K562 (cell line): ENCODE data around the gene KRR1. TPM values are rescaled to one million over a fixed set of nuclear protein-coding genes. Genes with fewer than 3 reads are reported as not detected.

ENCODE experiments used
- CCAR2 ChIP-seq: fragments of 200-400 bp; formaldehyde crosslinking; IDR thresholded peaks from 2 replicates; pipeline ENCODE4 v1.6.1; 2017; ENCODE audit warnings: mild to moderate bottlenecking, low read depth, low read length
- GTF2E2 ChIP-seq: fragments of 200-800 bp; sonication (Bioruptor generic); IDR thresholded peaks from 2 replicates; pipeline ENCODE4 v1.6.1; 2016; ENCODE audit warnings: missing genetic modification characterization, missing compliant biosample characterization
- GTF2F1 ChIP-seq: IDR thresholded peaks from 2 replicates; pipeline ENCODE4 v1.6.1; 2011; ENCODE audit warnings: low read depth, low read length, improper control_type of control experiment
- HCFC1 ChIP-seq: IDR thresholded peaks from 2 replicates; pipeline ENCODE4 v1.6.1; 2012; ENCODE audit warnings: low read depth, low read length, improper control_type of control experiment
- LEF1 ChIP-seq: fragments of 450-650 bp; IDR thresholded peaks from 2 replicates; pipeline ENCODE4 v1.6.1; 2016; ENCODE audit warnings: mild to moderate bottlenecking
- MTA3 ChIP-seq: fragments of 450-650 bp; formaldehyde crosslinking; IDR thresholded peaks from 2 replicates; pipeline ENCODE4 v1.6.1; 2017; ENCODE audit warnings: mild to moderate bottlenecking, borderline replicate concordance
- NR2C1 ChIP-seq, 2 experiments: fragments of 450-650 bp; IDR thresholded peaks; 2 replicates each; pipeline ENCODE4 v1.6.1; 2017; ENCODE audit warnings: mild to moderate bottlenecking in 2 of 2, antibody characterized with exemption in 1 of 2, inconsistent platforms in 1 of 2, missing compliant biosample characterization in 1 of 2, missing genetic modification characterization in 1 of 2
- PHF20 ChIP-seq: fragments of 450-650 bp; IDR thresholded peaks from 2 replicates; pipeline ENCODE4 v1.6.1; 2018; ENCODE audit not compliant: partially characterized antibody
- SNIP1 ChIP-seq: fragments of 450-650 bp; IDR thresholded peaks from 2 replicates; pipeline ENCODE4 v1.7.1; 2017; ENCODE audit warnings: low read depth, mild to moderate bottlenecking
- STAG1 ChIP-seq: sonication (generic); formaldehyde crosslinking; IDR thresholded peaks from 2 replicates; pipeline ENCODE4 v1.5.0; 2020; ENCODE audit warnings: missing genetic modification reagents, borderline replicate concordance
- SUPT5H ChIP-seq: fragments of 450-650 bp; IDR thresholded peaks from 2 replicates; pipeline ENCODE4 v1.6.1; 2016
- ZEB2 ChIP-seq: fragments of 450-650 bp; IDR thresholded peaks from 2 replicates; pipeline ENCODE4 v1.6.1; 2016
- ZNF165 ChIP-seq: fragments of 250-450 bp; sonication (Bioruptor Pico); IDR thresholded peaks from 2 replicates; pipeline ENCODE4 v1.4.0; 2020; ENCODE audit warnings: borderline replicate concordance
- ZNF197 ChIP-seq: fragments of 200-800 bp; sonication (Bioruptor generic); IDR thresholded peaks from 2 replicates; pipeline ENCODE4 v1.6.1; 2016; ENCODE audit warnings: low read depth, missing genetic modification characterization, missing compliant biosample characterization
- ZNF354B ChIP-seq: fragments of 250-450 bp; sonication (Bioruptor Pico); IDR thresholded peaks from 2 replicates; pipeline ENCODE4 v1.4.0; 2020
- ZNF561 ChIP-seq: fragments of 450-650 bp; formaldehyde crosslinking; conservative IDR thresholded peaks from 2 replicates; pipeline ENCODE4 v1.4.0; 2020; ENCODE audit warnings: mild to moderate bottlenecking, moderate library complexity
- polyA plus RNA-seq, 8 experiments: library from polyadenylated mRNA; depleted of rRNA in 4 of 8; stranded (reverse) in 5 of 8; unstranded in 3 of 8; fragments of >200 nt; fragmentation: Nextera tagmentation in 2 of 8; fragmentation: Illumina TruSeq in 1 of 8; extraction: Ambion mirVana in 2 of 8; extraction: Trizol in 1 of 8; gene quantifications; 2 replicates each; pipeline versions ENCODE4 v1.2.1 to v1.2.3, GENCODE V29; 2011 to 2014; ENCODE audit warnings: inconsistent platforms in 1 of 8, missing spikeins in 1 of 8
- total RNA-seq, 7 experiments: library from RNA; depleted of rRNA in 6 of 7; stranded (reverse); fragments of >200 nt in 6 of 7; fragmentation: Illumina TruSeq in 2 of 7; extraction: Trizol in 2 of 7; gene quantifications; 2 replicates each; pipeline versions ENCODE4 v1.2.1 to v1.2.3, GENCODE V29; 2011 to 2021; ENCODE audit warnings: low replicate concordance in 1 of 7
- TF ChIP-seq, protein P1 (sequence below): fragments of 450-650 bp; conservative IDR thresholded peaks from 2 replicates; pipeline ENCODE4 v1.6.1; 2016; ENCODE audit warnings: missing genetic modification characterization, low read depth, mild to moderate bottlenecking, missing compliant biosample characterization, moderate library complexity
- TF ChIP-seq, protein P2 (sequence below): IDR thresholded peaks from 2 replicates; pipeline ENCODE4 v1.6.1; 2011; ENCODE audit not compliant: insufficient read length; ENCODE audit errors: extremely low read depth
- TF ChIP-seq, protein P3 (sequence below): fragments of 200-800 bp; sonication (Bioruptor generic); IDR thresholded peaks from 2 replicates; pipeline ENCODE4 v1.6.1; 2017; ENCODE audit warnings: missing genetic modification characterization, missing compliant biosample characterization
- TF ChIP-seq, protein P4 (sequence below): fragments of 200-400 bp; formaldehyde crosslinking; IDR thresholded peaks from 2 replicates; pipeline ENCODE4 v1.6.1; 2017; ENCODE audit warnings: mild to moderate bottlenecking, low read depth, low read length, moderate library complexity
- TF ChIP-seq, protein P5 (sequence below): fragments of 250-450 bp; sonication (Bioruptor Pico); IDR thresholded peaks from 2 replicates; pipeline ENCODE4 v1.5.0; 2020; ENCODE audit warnings: mild to moderate bottlenecking, borderline replicate concordance

The KRR1 gene
- total and polyA plus RNA-seq, 9 of the 15 experiments (the other 6 are each of a cell fraction or from before 2014, with no cell fraction given) = 42.6 to 102 (median 61.0) TPM

DNA sequence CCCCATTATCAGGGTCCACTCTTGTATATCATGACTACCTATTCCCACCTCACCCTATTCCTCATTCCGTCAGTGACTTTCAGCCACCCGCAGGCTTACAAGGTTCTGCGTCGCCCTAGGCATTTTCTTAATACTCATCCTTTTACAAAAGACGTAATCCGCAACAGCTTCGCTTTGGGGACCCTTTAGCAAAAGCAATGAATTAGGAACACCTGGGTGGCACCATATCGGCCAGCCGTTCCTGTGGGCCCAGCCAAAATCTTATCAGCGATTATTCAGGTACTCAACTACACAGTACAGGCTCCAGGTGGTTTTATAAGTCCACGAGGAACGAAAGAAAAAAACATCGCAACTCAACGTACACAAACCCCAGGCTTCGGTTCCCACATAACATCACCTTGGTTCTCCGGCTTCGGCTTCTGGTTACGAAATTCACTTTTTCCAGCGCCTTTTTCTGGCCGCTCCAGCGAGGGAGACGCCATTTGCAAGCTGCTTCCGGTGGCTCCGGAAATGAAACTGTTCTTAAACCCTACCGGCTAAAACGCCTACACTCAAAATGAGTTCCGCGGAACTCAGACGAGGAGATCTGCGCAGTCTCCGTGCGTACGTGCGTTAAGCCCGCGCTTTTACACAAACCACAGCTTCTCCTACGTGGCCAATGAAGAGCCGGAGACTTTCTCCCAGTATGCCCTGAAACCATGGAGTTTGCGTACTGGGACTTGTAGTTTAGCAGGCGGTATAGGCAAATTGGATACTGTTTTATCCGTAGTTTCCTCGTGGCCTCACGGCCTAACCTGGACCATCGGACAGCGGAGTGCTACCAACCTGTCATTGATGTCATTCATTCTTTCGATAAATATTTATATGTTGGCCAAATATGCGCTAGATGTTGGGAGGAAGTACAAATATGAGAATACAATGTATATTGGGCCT lies at the start of gene KRR1 (continued):
- TF ChIP-seq, protein P1, sequence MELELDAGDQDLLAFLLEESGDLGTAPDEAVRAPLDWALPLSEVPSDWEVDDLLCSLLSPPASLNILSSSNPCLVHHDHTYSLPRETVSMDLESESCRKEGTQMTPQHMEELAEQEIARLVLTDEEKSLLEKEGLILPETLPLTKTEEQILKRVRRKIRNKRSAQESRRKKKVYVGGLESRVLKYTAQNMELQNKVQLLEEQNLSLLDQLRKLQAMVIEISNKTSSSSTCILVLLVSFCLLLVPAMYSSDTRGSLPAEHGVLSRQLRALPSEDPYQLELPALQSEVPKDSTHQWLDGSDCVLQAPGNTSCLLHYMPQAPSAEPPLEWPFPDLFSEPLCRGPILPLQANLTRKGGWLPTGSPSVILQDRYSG = peak; percentile 55; the same call in 1 of the 2 replicates
- TF ChIP-seq ZNF165 (CRISPR knock-in tag) (no peak), MTA3 (peak; percentile 91), GTF2F1 (no peak; the same call in 1 of the 2 replicates), PHF20 (peak; percentile 98), ZEB2 (peak; percentile 97), ZNF354B (CRISPR knock-in tag) (no peak), GTF2E2 (peak; percentile 87), NR2C1 (IDR thresholded peaks at IDR 0.05) (peak; percentile 99), NR2C1 (tag; IDR thresholded peaks at IDR 0.05) (peak; percentile 100), STAG1 (CRISPR knock-in tag) (no peak), LEF1 (no peak), SUPT5H (peak; percentile 88), HCFC1 (peak; percentile 88), ZNF561 (CRISPR knock-in tag) (no peak), CCAR2 (no peak), SNIP1 (0 out of 2 replicates have a peak, but pooled peaks have one; percentile 9), ZNF197 (CRISPR knock-in tag) (no peak)
- TF ChIP-seq, protein P2, sequence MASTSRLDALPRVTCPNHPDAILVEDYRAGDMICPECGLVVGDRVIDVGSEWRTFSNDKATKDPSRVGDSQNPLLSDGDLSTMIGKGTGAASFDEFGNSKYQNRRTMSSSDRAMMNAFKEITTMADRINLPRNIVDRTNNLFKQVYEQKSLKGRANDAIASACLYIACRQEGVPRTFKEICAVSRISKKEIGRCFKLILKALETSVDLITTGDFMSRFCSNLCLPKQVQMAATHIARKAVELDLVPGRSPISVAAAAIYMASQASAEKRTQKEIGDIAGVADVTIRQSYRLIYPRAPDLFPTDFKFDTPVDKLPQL = no peak
- TF ChIP-seq, protein P3, sequence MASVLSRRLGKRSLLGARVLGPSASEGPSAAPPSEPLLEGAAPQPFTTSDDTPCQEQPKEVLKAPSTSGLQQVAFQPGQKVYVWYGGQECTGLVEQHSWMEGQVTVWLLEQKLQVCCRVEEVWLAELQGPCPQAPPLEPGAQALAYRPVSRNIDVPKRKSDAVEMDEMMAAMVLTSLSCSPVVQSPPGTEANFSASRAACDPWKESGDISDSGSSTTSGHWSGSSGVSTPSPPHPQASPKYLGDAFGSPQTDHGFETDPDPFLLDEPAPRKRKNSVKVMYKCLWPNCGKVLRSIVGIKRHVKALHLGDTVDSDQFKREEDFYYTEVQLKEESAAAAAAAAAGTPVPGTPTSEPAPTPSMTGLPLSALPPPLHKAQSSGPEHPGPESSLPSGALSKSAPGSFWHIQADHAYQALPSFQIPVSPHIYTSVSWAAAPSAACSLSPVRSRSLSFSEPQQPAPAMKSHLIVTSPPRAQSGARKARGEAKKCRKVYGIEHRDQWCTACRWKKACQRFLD (CRISPR knock-in tag) = no peak
- TF ChIP-seq, protein P4, sequence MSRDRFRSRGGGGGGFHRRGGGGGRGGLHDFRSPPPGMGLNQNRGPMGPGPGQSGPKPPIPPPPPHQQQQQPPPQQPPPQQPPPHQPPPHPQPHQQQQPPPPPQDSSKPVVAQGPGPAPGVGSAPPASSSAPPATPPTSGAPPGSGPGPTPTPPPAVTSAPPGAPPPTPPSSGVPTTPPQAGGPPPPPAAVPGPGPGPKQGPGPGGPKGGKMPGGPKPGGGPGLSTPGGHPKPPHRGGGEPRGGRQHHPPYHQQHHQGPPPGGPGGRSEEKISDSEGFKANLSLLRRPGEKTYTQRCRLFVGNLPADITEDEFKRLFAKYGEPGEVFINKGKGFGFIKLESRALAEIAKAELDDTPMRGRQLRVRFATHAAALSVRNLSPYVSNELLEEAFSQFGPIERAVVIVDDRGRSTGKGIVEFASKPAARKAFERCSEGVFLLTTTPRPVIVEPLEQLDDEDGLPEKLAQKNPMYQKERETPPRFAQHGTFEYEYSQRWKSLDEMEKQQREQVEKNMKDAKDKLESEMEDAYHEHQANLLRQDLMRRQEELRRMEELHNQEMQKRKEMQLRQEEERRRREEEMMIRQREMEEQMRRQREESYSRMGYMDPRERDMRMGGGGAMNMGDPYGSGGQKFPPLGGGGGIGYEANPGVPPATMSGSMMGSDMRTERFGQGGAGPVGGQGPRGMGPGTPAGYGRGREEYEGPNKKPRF = no peak
- TF ChIP-seq, protein P5, sequence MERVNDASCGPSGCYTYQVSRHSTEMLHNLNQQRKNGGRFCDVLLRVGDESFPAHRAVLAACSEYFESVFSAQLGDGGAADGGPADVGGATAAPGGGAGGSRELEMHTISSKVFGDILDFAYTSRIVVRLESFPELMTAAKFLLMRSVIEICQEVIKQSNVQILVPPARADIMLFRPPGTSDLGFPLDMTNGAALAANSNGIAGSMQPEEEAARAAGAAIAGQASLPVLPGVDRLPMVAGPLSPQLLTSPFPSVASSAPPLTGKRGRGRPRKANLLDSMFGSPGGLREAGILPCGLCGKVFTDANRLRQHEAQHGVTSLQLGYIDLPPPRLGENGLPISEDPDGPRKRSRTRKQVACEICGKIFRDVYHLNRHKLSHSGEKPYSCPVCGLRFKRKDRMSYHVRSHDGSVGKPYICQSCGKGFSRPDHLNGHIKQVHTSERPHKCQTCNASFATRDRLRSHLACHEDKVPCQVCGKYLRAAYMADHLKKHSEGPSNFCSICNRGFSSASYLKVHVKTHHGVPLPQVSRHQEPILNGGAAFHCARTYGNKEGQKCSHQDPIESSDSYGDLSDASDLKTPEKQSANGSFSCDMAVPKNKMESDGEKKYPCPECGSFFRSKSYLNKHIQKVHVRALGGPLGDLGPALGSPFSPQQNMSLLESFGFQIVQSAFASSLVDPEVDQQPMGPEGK (CRISPR knock-in tag) = no peak
